Hepatic stellate cell (primary cell): ENCODE data around the gene MOV10L1.
"Not testable (repeated sequence)": the region's sequence is repeated elsewhere in the genome, so short reads cannot be mapped to it uniquely, and the experiment has no call there.

Experiments used
- DNase-seq: peaks from one replicate; pipeline ENCODE4 v3.0.0; 2011; ENCODE audit warnings: low spot score

Gene MOV10L1

GRCh38 chr22:50160947-50161346, 71.1 kb downstream of the MOV10L1 start:
- no peak for DNase-seq

DNA sequence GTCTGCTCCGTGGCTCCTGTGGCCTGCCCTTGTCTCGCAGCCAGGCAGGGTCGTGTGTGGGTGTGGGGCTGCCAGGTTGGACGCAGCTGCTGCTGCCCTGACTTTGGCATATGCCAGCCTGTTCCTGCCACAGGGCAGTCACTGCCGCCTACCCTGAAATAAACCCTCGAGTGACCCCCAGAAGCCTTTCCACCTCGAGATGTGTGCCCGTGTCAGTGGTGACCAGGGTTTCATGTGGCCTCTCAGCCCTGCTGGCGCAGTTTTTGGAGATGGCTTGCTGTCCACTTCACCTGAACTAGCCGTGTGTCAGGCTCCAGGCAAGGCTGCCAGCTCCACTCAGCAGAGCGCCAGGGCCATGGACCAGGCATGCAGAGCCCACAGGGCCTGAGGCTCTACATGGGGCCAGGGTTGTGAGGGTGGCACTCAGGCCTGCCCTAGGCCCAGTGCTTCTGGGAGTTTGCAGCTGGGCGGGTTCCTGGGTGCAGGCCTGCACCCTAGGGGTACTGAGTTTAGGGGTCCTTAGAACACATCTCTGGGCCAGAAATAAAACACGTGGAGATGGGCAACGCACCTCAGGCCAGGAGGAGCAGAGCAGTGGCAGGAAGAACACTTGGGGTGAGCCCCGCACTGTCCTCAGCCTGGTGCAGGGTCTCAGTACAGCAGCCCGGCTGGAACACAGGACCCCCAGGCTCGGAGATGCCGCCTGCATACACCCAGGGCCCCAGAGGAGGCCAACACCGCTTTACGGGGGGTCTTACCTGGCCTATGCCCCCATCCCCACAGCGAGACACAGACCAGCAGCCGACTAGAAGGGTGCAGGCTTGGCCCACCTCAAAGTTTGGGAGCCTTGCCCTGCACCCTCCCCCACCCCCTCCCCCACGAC, 71.9 kb downstream of the MOV10L1 start:
- DNase-seq: no peak

- no peak for DNase-seq
Measured at GRCh38 chr22:50162391-50162956, 72.7 kb downstream of the MOV10L1 start.

DNA sequence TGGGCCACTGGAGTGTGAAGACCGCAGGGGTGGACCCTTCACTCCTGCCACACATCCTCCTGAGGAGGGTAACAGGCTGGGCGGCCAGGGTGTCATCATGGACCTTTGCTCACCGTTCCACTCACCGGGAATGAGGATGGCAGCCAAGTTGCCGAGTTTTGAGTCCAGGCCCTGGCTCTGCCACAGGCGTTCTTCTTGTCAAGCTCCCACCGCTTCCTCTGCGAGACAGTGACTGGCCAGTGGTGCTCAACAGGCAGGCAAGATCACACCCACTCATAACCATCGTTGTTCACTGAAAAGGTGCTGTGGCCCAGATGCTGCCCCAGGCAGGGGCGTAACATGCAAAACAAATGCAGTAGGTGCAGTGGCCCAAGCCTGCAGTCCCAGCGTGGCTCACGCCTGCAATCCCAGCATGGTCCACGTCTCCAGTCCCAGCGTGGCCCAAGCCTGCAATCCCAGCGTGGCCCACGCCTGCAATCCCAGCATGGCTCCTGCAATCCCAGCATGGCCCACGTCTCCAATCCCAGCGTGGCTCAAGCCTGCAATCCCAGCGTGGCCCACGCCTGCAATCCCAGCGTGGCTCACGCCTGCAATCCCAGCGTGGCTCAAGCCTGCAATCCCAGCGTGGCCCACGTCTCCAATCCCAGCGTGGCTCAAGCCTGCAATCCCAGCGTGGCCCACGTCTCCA, 75.8 kb downstream of the MOV10L1 start:
- DNase-seq: no peak

DNA sequence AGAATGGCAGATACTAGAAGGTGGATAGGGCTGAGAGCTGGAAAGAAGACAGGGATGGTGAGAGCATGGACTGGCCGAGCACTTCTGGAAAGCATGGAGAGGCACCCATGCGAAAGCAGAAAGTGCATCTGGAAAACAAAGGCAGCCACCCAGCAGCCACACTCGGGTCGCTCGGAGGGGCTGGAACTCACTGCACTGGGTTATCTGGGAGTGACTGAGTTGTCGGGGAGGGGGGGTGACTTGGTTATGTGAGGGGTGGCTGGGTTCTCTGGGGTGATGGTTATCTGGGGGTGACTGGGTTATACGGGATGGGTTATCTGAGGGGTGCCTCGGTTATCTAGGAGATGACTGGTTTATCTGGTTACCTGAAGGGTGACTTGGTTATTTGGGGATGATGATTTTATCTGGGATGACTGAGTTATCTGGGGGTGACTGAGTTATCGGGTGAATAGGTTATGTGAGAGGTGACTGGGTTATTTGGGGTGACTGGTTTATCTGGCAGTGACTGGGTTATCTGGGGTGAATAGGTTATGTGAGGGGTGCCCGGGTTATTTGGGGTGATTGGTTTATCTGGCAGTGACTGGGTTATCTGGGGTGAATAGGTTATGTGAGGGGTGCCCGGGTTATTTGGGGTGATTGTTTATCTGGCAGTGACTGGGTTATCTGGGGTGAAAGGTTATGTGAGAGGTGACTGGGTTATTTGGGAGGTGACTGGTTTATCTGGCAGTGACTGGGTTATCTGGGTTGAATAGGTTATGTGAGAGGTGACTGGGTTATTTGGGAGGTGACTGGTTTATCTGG, 78.1 kb downstream of the MOV10L1 start:
- DNase-seq: no peak

GRCh38 chr22:50168490-50169180, 78.8 kb downstream of the MOV10L1 start:
- DNase-seq: not testable (repeated sequence)

GRCh38 chr22:50169181-50169759, 79.5 kb downstream of the MOV10L1 start:
- no peak for DNase-seq

DNA sequence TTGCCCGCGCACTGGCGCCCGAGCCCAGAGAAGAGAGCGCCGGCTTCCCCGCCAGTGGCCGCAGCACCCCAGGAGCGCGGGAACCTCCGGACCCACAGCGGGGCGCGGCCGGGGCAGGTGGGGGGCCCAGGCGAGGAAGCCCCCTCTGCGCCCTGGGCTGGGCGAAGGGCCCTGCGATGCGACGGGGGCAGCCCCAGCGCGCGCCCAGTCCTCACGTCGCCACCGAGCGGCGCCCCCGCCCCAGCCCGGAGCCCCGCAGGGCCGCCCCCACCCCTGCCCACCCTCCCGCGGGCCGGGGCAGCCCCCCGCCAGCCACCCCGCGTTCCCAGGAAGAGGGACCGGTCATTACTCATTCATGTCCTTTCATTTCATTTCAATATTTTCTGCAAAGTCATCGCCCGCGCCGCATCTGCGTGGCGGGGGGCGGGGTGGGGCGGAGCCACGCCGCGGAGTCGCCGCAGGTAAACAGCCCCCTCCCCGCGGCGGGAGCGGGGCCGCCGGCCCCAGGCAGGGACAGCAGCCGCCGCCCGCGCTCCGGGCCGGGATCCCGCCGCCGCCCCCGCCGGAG, 80.1 kb downstream of the MOV10L1 start:
- DNase-seq: no peak

DNA sequence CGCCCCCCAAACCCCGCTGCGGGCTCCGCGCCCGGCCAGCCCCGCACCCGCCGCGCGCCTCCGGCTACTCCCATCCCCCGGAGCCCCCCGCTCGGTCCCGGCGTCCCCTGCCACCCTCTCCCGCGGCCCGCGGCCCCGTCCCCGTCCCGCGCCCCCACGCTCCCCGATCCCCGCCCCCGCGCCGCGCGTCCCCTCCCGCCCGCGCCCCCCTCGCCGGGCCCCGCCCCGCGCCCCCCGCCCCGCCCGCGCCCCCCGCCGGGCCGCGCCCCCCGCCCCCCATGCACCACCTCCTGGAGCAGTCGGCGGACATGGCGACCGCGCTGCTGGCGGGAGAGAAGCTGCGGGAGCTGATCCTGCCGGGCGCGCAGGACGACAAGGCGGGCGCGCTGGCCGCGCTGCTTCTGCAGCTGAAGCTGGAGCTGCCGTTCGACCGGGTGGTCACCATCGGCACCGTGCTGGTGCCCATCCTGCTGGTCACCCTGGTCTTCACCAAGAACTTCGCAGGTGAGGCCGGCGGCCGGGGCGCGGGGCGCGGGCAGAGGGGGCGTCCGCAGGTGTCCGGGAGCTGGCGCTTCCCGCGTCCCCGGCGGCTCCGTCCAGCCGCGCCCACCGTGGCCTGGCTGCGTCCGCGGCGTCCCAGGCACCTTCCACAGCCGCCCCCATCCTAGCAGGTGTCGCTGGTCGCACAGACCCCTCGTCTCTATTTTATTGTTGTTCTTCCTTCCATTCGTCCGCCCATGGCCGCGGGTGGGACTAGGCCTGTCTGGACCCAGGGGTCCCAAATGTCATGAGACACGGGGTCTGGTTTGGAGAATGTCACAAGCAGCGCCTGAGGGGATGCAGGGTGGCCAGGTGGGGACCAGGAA, 80.9 kb downstream of the MOV10L1 start, which contains the start of gene PANX2:
TSS of gene PANX2 (plus strand) at position 279 of the 866 bp plus-strand sequence. CDS start at position 279, 0 bp downstream.
- no peak for DNase-seq

DNA sequence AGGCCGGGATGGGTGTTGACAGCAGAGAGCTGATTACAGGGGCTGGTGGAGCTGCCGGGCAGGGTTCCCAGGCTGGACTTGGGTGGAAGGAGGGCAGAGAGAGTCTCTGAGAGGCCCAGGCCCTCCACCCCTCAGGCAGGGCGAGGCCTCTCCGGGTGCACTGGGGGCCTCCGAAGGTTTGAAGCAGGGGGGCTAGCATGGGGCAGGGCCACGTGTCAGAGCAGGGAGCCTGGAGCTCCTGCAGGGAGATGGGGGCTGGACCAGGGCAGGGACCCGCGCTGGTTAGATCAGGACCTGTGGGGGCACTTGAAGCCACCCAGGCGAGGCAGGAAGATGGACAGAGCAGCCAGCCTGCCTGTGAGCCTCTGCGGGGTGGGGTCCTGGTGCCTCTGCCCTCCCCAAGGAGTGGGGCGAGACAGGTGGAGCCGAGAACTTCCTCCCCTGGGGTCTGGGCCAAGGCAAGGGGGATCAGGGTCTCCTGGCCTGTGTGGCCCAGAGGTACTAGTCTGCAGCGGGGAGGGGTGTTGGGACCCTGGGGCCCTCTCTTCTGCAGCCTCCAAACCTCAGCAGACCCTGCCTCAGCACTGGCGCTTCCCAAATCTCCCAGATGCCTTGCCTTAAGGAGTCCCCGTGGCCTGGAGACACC, 81.6 kb downstream of the MOV10L1 start:
- DNase-seq: no peak

- no peak for DNase-seq
Measured at GRCh38 chr22:50171965-50172421, 82.2 kb downstream of the MOV10L1 start.

- no peak for DNase-seq
Measured at GRCh38 chr22:50173311-50173982, 83.6 kb downstream of the MOV10L1 start.

DNA sequence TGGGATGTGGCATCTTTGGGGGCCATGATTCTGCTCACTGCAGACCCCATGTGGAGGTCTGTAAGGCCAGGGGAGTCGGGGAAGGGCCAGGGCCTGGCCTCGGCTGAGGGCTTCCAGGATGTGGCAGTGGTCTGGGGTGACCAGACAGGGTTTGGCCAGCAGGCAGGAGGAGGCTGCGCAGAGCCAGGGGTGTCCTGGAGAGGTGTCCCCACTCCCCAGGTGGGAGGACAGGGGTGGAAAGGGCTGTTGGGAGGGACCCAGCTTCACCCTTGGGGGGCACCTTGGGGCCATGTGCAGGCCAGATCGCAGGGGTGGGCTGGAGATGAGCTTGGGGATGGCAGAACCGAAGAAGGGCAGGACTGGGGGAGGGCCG, 84.2 kb downstream of the MOV10L1 start:
- no peak for DNase-seq

- DNase-seq: no peak
Measured at GRCh38 chr22:50174382-50175190, 84.8 kb downstream of the MOV10L1 start.

- DNase-seq: no peak
Measured at GRCh38 chr22:50175191-50175461, 85.3 kb downstream of the MOV10L1 start.

GRCh38 chr22:50175921-50176849, 86.4 kb downstream of the MOV10L1 start:
- no peak for DNase-seq
